GM12873 (cell line): ENCODE data around the gene USE1.

Source experiments
- CTCF ChIP-seq: IDR thresholded peaks from 2 replicates; pipeline ENCODE4 v1.5.1; 2012; ENCODE audit warnings: low read depth, mild to moderate bottlenecking, moderate library complexity, low read length, control low read depth; ENCODE audit not compliant: insufficient read depth; ENCODE audit errors: missing control alignments

Gene USE1

GRCh38 chr19:17240062-17240752 is 25.1 kb downstream of the USE1 start:
- no peak for TF ChIP-seq CTCF

DNA sequence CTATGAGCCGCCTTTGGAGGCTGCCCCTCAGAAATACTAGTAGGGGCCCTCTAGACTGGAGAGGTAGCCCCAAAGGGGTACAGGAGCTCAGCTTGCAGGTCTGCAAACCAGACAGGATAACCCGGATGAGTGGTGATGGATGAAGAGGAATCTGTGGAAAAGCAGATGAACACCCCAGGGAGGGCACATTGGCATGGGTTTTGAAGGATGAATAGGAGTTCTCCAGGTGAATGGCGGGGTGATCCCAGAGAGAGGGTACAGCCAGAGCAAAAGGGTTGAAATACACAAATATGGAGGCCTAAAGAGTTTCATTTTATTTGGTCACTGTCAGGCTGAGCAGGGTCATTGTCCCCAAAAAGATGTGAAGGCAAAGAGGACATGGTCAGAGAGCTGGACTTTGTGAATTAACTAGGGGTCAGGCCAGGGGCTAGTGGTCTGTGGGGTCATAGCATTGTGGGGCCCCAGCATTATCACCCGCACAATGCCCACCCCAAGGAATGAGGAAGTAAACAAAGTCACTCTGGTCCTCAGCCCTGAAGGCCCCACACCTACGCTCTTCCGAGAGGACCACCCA is 25.8 kb downstream of the USE1 start:
- TF ChIP-seq CTCF: no peak

- no peak for TF ChIP-seq CTCF
Measured at GRCh38 chr19:17242431-17243208, 27.5 kb downstream of the USE1 start.

DNA sequence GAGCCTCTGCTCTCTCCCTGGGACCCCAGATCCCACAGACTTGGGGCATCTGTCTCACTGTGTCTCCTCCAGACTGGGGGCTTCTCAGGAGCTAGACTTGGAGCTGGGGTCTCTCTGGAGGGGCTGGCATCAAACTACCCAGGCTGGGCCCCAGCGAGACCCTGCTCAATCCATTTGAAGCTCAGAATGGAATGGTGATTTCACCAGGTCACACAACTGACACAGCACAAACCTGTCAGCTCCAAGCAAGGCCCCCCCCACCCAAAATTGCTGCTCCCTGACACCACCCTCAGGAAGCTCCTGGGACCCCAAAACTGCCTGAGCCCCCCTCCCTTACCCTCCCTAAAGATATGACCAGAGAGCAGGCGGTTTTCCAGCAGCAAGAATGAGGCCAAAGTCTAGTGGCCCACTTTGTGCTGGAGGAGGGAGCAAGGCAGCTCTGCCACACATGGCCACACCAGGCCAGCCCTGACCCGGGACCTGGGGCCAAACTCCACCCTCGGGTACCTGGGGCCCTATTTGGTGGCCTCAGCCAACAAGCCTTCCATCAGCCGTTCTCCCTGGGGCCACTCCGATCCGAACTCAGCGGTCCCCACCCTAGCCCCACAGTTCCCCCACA is 28.2 kb downstream of the USE1 start:
- TF ChIP-seq CTCF: no peak

- no peak for TF ChIP-seq CTCF
Measured at GRCh38 chr19:17243830-17244617, 28.9 kb downstream of the USE1 start.

GRCh38 chr19:17244618-17245534 is 29.7 kb downstream of the USE1 start:
- TF ChIP-seq CTCF: no peak
